H1 (cell line): Measurements from ENCODE around the gene MDC1. TPM values are rescaled to one million over a fixed set of nuclear protein-coding genes. Genes with fewer than 3 reads are reported as not detected.

Source experiments
- NANOG ChIP-seq: IDR thresholded peaks from 2 replicates; pipeline ENCODE4 v1.6.1; 2011; ENCODE audit warnings: low read length, low read depth, mild to moderate bottlenecking, inconsistent platforms; ENCODE audit not compliant: insufficient read depth, poor library complexity, severe bottlenecking
- TBP ChIP-seq: IDR thresholded peaks from 2 replicates; pipeline ENCODE4 v1.6.1; 2011; ENCODE audit warnings: low read depth, low read length, improper control_type of control experiment
- YY1 ChIP-seq: IDR thresholded peaks from 2 replicates; pipeline ENCODE4 v1.6.1; 2011; ENCODE audit warnings: low read depth, mild to moderate bottlenecking, low read length
- polyA plus RNA-seq, 7 experiments: library from polyadenylated mRNA; depleted of rRNA in 3 of 7; stranded (reverse) in 5 of 7; unstranded in 2 of 7; fragments of >200 nt in 5 of 7; fragments of 200-250 nt in 2 of 7; gene quantifications; 1 replicate in 5 of 7; 2 replicates in 1 of 7; 4 replicates in 1 of 7; pipeline versions ENCODE4 v1.2.1 to v1.2.3, GENCODE V29; 2011 to 2013; ENCODE audit warnings: missing spikeins in 2 of 7, mixed read lengths in 2 of 7
- total RNA-seq: library from RNA; stranded (reverse); fragmentation: NEBNext Ultra II Directional; extraction: Animal tissue kit (Norgen Biotek cat#: 25700); gene quantifications from 2 replicates; pipeline ENCODE4 v1.2.1, GENCODE V29; 2021
- TF ChIP-seq, protein P1 (sequence below): fragments of 300-600 bp; sonication (generic); IDR thresholded peaks from 2 replicates; pipeline ENCODE4 v1.7.1; 2012; ENCODE audit warnings: low read length, moderate library complexity, mild to moderate bottlenecking, inconsistent platforms; ENCODE audit not compliant: insufficient replicate concordance

The MDC1 gene
- total and polyA plus RNA-seq, 2 of the 8 experiments (the other 6 are each of a cell fraction or from before 2014, with no cell fraction given): 29.9 to 81.1 TPM

DNA sequence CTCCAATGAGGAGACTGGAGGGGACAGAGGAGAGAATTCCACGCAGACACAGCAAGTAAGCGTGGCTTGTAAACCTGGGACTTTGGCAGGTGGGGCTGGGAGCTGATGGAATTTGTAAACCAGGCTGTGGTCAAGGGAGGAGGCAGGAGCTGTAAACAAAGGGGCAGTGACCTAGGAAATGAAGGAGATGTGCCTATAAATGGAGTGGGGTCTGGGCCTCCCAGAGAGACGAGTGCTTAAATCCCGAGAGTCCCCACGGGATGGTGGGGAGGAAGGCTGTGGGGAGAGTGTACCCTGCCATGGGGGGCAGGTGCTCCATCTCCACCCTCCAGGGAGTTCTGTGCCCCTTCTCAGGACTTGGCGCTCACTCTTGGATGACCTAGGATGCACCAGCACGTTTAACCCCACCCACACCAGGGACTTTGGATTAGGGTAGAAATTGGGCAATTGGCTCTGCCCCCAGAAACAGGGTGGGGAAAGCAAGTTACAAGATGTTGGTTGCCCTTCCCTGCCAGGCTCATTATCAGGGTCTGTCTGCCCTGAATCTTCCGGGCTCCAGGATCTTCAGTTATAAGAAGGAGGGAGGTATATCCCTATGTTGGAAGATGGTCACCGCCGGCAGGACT, 40.3 kb downstream of the MDC1 start (continued):
- TF ChIP-seq, protein P1, sequence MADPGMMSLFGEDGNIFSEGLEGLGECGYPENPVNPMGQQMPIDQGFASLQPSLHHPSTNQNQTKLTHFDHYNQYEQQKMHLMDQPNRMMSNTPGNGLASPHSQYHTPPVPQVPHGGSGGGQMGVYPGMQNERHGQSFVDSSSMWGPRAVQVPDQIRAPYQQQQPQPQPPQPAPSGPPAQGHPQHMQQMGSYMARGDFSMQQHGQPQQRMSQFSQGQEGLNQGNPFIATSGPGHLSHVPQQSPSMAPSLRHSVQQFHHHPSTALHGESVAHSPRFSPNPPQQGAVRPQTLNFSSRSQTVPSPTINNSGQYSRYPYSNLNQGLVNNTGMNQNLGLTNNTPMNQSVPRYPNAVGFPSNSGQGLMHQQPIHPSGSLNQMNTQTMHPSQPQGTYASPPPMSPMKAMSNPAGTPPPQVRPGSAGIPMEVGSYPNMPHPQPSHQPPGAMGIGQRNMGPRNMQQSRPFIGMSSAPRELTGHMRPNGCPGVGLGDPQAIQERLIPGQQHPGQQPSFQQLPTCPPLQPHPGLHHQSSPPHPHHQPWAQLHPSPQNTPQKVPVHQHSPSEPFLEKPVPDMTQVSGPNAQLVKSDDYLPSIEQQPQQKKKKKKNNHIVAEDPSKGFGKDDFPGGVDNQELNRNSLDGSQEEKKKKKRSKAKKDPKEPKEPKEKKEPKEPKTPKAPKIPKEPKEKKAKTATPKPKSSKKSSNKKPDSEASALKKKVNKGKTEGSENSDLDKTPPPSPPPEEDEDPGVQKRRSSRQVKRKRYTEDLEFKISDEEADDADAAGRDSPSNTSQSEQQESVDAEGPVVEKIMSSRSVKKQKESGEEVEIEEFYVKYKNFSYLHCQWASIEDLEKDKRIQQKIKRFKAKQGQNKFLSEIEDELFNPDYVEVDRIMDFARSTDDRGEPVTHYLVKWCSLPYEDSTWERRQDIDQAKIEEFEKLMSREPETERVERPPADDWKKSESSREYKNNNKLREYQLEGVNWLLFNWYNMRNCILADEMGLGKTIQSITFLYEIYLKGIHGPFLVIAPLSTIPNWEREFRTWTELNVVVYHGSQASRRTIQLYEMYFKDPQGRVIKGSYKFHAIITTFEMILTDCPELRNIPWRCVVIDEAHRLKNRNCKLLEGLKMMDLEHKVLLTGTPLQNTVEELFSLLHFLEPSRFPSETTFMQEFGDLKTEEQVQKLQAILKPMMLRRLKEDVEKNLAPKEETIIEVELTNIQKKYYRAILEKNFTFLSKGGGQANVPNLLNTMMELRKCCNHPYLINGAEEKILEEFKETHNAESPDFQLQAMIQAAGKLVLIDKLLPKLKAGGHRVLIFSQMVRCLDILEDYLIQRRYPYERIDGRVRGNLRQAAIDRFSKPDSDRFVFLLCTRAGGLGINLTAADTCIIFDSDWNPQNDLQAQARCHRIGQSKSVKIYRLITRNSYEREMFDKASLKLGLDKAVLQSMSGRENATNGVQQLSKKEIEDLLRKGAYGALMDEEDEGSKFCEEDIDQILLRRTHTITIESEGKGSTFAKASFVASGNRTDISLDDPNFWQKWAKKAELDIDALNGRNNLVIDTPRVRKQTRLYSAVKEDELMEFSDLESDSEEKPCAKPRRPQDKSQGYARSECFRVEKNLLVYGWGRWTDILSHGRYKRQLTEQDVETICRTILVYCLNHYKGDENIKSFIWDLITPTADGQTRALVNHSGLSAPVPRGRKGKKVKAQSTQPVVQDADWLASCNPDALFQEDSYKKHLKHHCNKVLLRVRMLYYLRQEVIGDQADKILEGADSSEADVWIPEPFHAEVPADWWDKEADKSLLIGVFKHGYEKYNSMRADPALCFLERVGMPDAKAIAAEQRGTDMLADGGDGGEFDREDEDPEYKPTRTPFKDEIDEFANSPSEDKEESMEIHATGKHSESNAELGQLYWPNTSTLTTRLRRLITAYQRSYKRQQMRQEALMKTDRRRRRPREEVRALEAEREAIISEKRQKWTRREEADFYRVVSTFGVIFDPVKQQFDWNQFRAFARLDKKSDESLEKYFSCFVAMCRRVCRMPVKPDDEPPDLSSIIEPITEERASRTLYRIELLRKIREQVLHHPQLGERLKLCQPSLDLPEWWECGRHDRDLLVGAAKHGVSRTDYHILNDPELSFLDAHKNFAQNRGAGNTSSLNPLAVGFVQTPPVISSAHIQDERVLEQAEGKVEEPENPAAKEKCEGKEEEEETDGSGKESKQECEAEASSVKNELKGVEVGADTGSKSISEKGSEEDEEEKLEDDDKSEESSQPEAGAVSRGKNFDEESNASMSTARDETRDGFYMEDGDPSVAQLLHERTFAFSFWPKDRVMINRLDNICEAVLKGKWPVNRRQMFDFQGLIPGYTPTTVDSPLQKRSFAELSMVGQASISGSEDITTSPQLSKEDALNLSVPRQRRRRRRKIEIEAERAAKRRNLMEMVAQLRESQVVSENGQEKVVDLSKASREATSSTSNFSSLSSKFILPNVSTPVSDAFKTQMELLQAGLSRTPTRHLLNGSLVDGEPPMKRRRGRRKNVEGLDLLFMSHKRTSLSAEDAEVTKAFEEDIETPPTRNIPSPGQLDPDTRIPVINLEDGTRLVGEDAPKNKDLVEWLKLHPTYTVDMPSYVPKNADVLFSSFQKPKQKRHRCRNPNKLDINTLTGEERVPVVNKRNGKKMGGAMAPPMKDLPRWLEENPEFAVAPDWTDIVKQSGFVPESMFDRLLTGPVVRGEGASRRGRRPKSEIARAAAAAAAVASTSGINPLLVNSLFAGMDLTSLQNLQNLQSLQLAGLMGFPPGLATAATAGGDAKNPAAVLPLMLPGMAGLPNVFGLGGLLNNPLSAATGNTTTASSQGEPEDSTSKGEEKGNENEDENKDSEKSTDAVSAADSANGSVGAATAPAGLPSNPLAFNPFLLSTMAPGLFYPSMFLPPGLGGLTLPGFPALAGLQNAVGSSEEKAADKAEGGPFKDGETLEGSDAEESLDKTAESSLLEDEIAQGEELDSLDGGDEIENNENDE: no peak
- TF ChIP-seq NANOG (no peak), TBP (no peak), YY1 (no peak)
